ENCODE measurements around the gene HIPK2. TPM values are rescaled to one million over a fixed set of nuclear protein-coding genes. Genes with fewer than 3 reads are reported as not detected.

The HIPK2 gene
- polyA plus RNA-seq, 3 donors: 1.6 to 12.1 (median 3.0) TPM

- H3K9me3 ChIP-seq (replicated peaks in 1 of 2; ENCODE audit: control insufficient read depth in 1 of 2, insufficient read depth in 1 of 2, low read length in 2 of 2): no peaks in the 10 kb centered on the region
- H3K4me1 Mint-ChIP-seq: peaks cover 59% of the 10 kb centered on the region
- no peak overlapping the region for H2AFZ ChIP-seq (ENCODE audit: insufficient read depth, low read depth, low read length, poor library complexity, severe bottlenecking)
- H3K36me3 ChIP-seq (replicated peaks in 1 of 2; ENCODE audit: control insufficient read depth in 1 of 2, insufficient read depth in 2 of 2, low read length in 2 of 2): peaks cover 0 to 9% of the 10 kb centered on the region in 2 donors
- H3K9me3 Mint-ChIP-seq: no peaks in the 10 kb centered on the region
- peak overlapping the region; percentile 85 to 96 (median 94) for H3K27ac Mint-ChIP-seq
- H3K79me2 ChIP-seq (ENCODE audit: insufficient read depth, low read length): peaks cover 40% of the 10 kb centered on the region
- H3K9ac ChIP-seq (ENCODE audit: insufficient read depth, low read length, poor library complexity, severe bottlenecking): peak overlapping the region; percentile 37
- no peak overlapping the region for H3K4me3 Mint-ChIP-seq
- H3K27me3 Mint-ChIP-seq (ENCODE audit: low read depth in 3 of 3): peaks cover 0 to 4% (median 0%) of the 10 kb centered on the region in 3 donors
- no peaks in the 10 kb centered on the region for H4K20me1 ChIP-seq (ENCODE audit: insufficient read depth, low read length)
- no peak for DNase-seq
- H3K4me3 ChIP-seq (replicated peaks in 1 of 3; ENCODE audit: low read depth in 2 of 3, low read length in 3 of 3): no peak overlapping the region
- H3K27ac ChIP-seq (ENCODE audit: low read depth in 1 of 2, low read length in 2 of 2): peak overlapping the region; percentile 56 to 91
- H3K4me1 ChIP-seq (ENCODE audit: control insufficient read depth in 1 of 2, insufficient read depth in 2 of 2, low read length in 2 of 2): peaks cover 49 to 54% of the 10 kb centered on the region in 2 donors
- intact Hi-C loops (cut with micrococcal nuclease): loop anchor here (2.0 to 10.0 kb wide), 3 partner anchors 33 to 235 kb away; no protein-coding TSS in a partner anchor
- no peak for TF ChIP-seq CTCF (IDR thresholded peaks at IDR 0.05)
- no peaks in the 10 kb centered on the region for H3K27me3 ChIP-seq (ENCODE audit: control insufficient read depth in 2 of 2, insufficient read depth in 2 of 2, low read length in 2 of 2)
- 63% methylated on average over 9 of the region's 13 CpGs for WGBS (ENCODE audit: insufficient coverage)
- peaks cover 33 to 45% of the 10 kb centered on the region in 2 donors for H3K36me3 Mint-ChIP-seq
- H3K4me2 ChIP-seq (replicated peaks; ENCODE audit: extremely low read depth, low read length, poor library complexity, severe bottlenecking): no peak overlapping the region
Observed at GRCh38 chr7:139679731-139680594, 97.8 kb downstream of the HIPK2 start.

GRCh38 chr7:139676390-139676789 is 101.4 kb downstream of the HIPK2 start:
- Mint-ChIP-seq H3K4me3 (no peak overlapping the region), H3K36me3 (peaks cover 41 to 56% of the 10 kb centered on the region in 2 donors), H3K27me3 (ENCODE audit: low read depth in 3 of 3) (peaks cover 0 to 3% (median 0%) of the 10 kb centered on the region in 3 donors), H3K27ac (peak overlapping the region in 6 of 7 donors; percentile 1 to 73 (median 46)), H3K4me1 (peaks cover 34% of the 10 kb centered on the region), H3K9me3 (no peaks in the 10 kb centered on the region)
- Histone ChIP-seq H3K4me1 (ENCODE audit: control insufficient read depth in 1 of 2, insufficient read depth in 2 of 2, low read length in 2 of 2) (peaks cover 28 to 33% of the 10 kb centered on the region in 2 donors), H2AFZ (ENCODE audit: insufficient read depth, low read depth, low read length, poor library complexity, severe bottlenecking) (no peak overlapping the region), H4K20me1 (ENCODE audit: insufficient read depth, low read length) (no peaks in the 10 kb centered on the region), H3K9ac (ENCODE audit: insufficient read depth, low read length, poor library complexity, severe bottlenecking) (no peak overlapping the region), H3K36me3 (replicated peaks in 1 of 2; ENCODE audit: control insufficient read depth in 1 of 2, insufficient read depth in 2 of 2, low read length in 2 of 2) (peaks cover 3 to 17% of the 10 kb centered on the region in 2 donors), H3K4me2 (replicated peaks; ENCODE audit: extremely low read depth, low read length, poor library complexity, severe bottlenecking) (no peak overlapping the region), H3K4me3 (replicated peaks in 1 of 3; ENCODE audit: low read depth in 2 of 3, low read length in 3 of 3) (no peak overlapping the region), H3K27ac (ENCODE audit: low read depth in 1 of 2, low read length in 2 of 2) (peak overlapping the region in 1 of 2 donors; percentile 70), H3K27me3 (ENCODE audit: control insufficient read depth in 2 of 2, insufficient read depth in 2 of 2, low read length in 2 of 2) (no peaks in the 10 kb centered on the region), H3K9me3 (replicated peaks in 1 of 2; ENCODE audit: control insufficient read depth in 1 of 2, insufficient read depth in 1 of 2, low read length in 2 of 2) (no peaks in the 10 kb centered on the region), H3K79me2 (ENCODE audit: insufficient read depth, low read length) (peaks cover 35% of the 10 kb centered on the region)
- intact Hi-C loops (cut with micrococcal nuclease): loop anchor here in 1 of 2 donors (10.0 kb wide), 1 partner anchor 238 kb away; no protein-coding TSS in a partner anchor
- no peak for DNase-seq
- no peak for TF ChIP-seq CTCF (IDR thresholded peaks at IDR 0.05)
- no CpG with 5 or more reads among the region's 2 CpGs for WGBS (ENCODE audit: insufficient coverage)

Data from CD14-positive monocyte (primary cell).